Fibroblast of lung (primary cell): ENCODE measurements around the gene KLHDC4. TPM values are rescaled to one million over a fixed set of nuclear protein-coding genes. Genes with fewer than 3 reads are reported as not detected.

Source experiments
- DNase-seq, 2 donors: peaks; one replicate each; pipeline versions ENCODE4 v3.0.0 to v3.0.0-alpha.2; 2010; ENCODE audit warnings: low read depth in 2 of 2
- H2AFZ ChIP-seq: 2 replicates; pipeline ENCODE4 v1.5.1; 2012; ENCODE audit warnings: low read length, control low read depth, inconsistent platforms
- H3K27ac ChIP-seq: 2 replicates; pipeline ENCODE4 v1.5.1; 2011; ENCODE audit warnings: low read length, control low read depth; ENCODE audit not compliant: insufficient read depth
- H3K27me3 ChIP-seq: 2 replicates; pipeline ENCODE4 v1.5.1; 2011; ENCODE audit warnings: mild to moderate bottlenecking, low read length; ENCODE audit not compliant: control insufficient read depth, insufficient read depth
- H3K36me3 ChIP-seq: 2 replicates; pipeline ENCODE4 v1.5.1; 2011; ENCODE audit warnings: low read length; ENCODE audit not compliant: control insufficient read depth, insufficient read depth
- H3K4me1 ChIP-seq: 2 replicates; pipeline ENCODE4 v1.5.1; 2011; ENCODE audit warnings: low read length; ENCODE audit not compliant: control insufficient read depth, insufficient read depth; ENCODE audit errors: extremely low read depth
- H3K4me2 ChIP-seq: 2 replicates; pipeline ENCODE4 v1.5.1; 2011; ENCODE audit warnings: low read length, control low read depth; ENCODE audit not compliant: insufficient read depth; ENCODE audit errors: extremely low read depth
- H3K4me3 ChIP-seq, 4 experiments: fragments of 200-600 bp in 1 of 4; sonication (generic) in 1 of 4; replicated peaks in 1 of 4; 2 replicates each; pipeline ENCODE4 v1.5.1; 2011 to 2016; ENCODE audit warnings: low read length in 4 of 4, low read depth in 3 of 4, mild to moderate bottlenecking in 3 of 4, control low read depth in 2 of 4, inconsistent platforms in 1 of 4, mixed read lengths in 1 of 4; ENCODE audit not compliant: insufficient read depth in 1 of 4; ENCODE audit errors: control extremely low read depth in 1 of 4
- H3K79me2 ChIP-seq: 2 replicates; pipeline ENCODE4 v1.5.1; 2012; ENCODE audit warnings: mild to moderate bottlenecking, low read length, inconsistent platforms; ENCODE audit not compliant: control insufficient read depth, insufficient read depth
- H3K9ac ChIP-seq: 2 replicates; pipeline ENCODE4 v1.5.1; 2011; ENCODE audit warnings: mild to moderate bottlenecking, low read length, control low read depth; ENCODE audit not compliant: insufficient read depth
- H3K9me3 ChIP-seq: 2 replicates; pipeline ENCODE4 v1.5.1; 2012; ENCODE audit warnings: low read depth, low read length; ENCODE audit not compliant: control insufficient read depth, insufficient read depth
- H4K20me1 ChIP-seq: 2 replicates; pipeline ENCODE4 v1.5.1; 2011; ENCODE audit warnings: low read length; ENCODE audit not compliant: control insufficient read depth, insufficient read depth; ENCODE audit errors: extremely low read depth
- EZH2 ChIP-seq: IDR thresholded peaks from 2 replicates; pipeline ENCODE4 v1.5.1; 2012; ENCODE audit warnings: low read length, control low read depth, mild to moderate bottlenecking; ENCODE audit errors: missing control alignments
- polyA plus RNA-seq, 2 donors: library from polyadenylated mRNA; depleted of rRNA in 1 of 2; stranded (reverse) in 1 of 2; unstranded in 1 of 2; fragments of >200 nt; gene quantifications; 2 replicates each; pipeline ENCODE4 v1.2.1, GENCODE V29; 2011 to 2012; ENCODE audit warnings: missing spikeins in 1 of 2
- total RNA-seq: library from RNA; depleted of rRNA; stranded (reverse); fragments of >200 nt; gene quantifications from 2 replicates; pipeline ENCODE4 v1.2.1, GENCODE V29; 2014
- TF ChIP-seq, protein P1 (sequence below), 2 donors: IDR thresholded peaks in 1 of 2; conservative IDR thresholded peaks in 1 of 2; 1 replicate in 1 of 2; 2 replicates in 1 of 2; pipeline ENCODE4 v1.5.1; 2011 to 2012; ENCODE audit warnings: low read length in 2 of 2, control low read depth in 1 of 2, inconsistent platforms in 1 of 2, low read depth in 1 of 2, mild to moderate bottlenecking in 1 of 2

Gene KLHDC4
- total and polyA plus RNA-seq, 2 donors (not counting 1 experiment from before 2014, with no cell fraction given), result 7.3 to 17.8 TPM

DNA sequence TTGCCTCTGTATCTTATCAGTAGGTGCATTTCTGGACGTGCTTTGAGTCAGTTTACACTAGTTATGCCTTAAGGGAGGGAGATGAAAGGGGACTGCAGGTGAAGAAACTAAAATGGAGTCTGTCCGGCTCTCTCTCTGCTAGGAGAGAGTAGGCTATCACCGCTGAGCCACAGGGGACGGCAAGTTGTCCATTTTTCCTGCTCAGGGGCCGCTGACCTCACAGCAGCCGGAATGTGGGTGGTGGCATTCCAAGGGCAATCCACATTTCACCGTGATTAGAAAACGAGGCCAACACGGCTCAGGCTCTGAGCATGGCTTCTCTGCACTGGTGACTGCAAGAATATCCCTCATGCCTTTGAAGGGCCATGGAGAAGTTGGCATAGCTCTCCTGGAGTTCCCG is 19.0 kb upstream of the KLHDC4 start:
- H3K27me3 ChIP-seq, result no peaks in the 10 kb centered on the region
- no peaks in the 10 kb centered on the region for H3K79me2 ChIP-seq
- no peak overlapping the region for H3K4me3 ChIP-seq
- H3K9ac ChIP-seq, result no peak overlapping the region
- peaks cover 3% of the 10 kb centered on the region for H3K4me1 ChIP-seq
- DNase-seq, result peak in 1 of 2 donors; percentile 72
- H4K20me1 ChIP-seq, result no peaks in the 10 kb centered on the region
- no peak overlapping the region for H3K4me2 ChIP-seq
- TF ChIP-seq EZH2, result no peak
- TF ChIP-seq, protein P1, sequence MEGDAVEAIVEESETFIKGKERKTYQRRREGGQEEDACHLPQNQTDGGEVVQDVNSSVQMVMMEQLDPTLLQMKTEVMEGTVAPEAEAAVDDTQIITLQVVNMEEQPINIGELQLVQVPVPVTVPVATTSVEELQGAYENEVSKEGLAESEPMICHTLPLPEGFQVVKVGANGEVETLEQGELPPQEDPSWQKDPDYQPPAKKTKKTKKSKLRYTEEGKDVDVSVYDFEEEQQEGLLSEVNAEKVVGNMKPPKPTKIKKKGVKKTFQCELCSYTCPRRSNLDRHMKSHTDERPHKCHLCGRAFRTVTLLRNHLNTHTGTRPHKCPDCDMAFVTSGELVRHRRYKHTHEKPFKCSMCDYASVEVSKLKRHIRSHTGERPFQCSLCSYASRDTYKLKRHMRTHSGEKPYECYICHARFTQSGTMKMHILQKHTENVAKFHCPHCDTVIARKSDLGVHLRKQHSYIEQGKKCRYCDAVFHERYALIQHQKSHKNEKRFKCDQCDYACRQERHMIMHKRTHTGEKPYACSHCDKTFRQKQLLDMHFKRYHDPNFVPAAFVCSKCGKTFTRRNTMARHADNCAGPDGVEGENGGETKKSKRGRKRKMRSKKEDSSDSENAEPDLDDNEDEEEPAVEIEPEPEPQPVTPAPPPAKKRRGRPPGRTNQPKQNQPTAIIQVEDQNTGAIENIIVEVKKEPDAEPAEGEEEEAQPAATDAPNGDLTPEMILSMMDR (conservative IDR thresholded peaks at IDR 0.05 in 1 of 2, IDR thresholded peaks at IDR 0.05 in 1 of 2; ENCODE audit: low read depth in 1 of 2, low read length in 2 of 2), result no peak
- no peak overlapping the region for H3K27ac ChIP-seq
- no peaks in the 10 kb centered on the region for H3K36me3 ChIP-seq
- no peaks in the 10 kb centered on the region for H3K9me3 ChIP-seq
- H2AFZ ChIP-seq, result no peak overlapping the region

DNA sequence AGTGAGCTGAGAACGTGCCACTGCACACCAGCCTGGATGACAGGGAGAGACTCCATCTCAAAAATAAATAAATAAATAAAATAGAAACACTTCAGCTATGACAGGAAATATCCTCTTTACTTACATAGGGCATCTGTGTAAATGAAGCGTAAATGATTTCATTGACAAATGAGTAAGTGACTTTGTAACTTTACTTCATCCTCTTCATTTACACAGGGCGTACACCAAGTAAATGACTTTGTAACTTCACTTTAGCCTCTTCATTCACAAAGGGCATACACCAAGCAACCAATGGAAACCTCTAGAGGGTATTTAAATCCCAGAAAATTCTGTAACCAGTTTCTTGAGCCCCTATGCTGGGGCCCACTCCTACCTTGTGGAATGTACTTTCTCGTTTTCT is 16.2 kb upstream of the KLHDC4 start:
- H2AFZ ChIP-seq, result no peak overlapping the region
- TF ChIP-seq EZH2, result no peak
- TF ChIP-seq, protein P1 (conservative IDR thresholded peaks at IDR 0.05 in 1 of 2, IDR thresholded peaks at IDR 0.05 in 1 of 2; ENCODE audit: low read depth in 1 of 2, low read length in 2 of 2), result no peak
- H3K4me1 ChIP-seq, result peaks cover 10% of the 10 kb centered on the region

DNA sequence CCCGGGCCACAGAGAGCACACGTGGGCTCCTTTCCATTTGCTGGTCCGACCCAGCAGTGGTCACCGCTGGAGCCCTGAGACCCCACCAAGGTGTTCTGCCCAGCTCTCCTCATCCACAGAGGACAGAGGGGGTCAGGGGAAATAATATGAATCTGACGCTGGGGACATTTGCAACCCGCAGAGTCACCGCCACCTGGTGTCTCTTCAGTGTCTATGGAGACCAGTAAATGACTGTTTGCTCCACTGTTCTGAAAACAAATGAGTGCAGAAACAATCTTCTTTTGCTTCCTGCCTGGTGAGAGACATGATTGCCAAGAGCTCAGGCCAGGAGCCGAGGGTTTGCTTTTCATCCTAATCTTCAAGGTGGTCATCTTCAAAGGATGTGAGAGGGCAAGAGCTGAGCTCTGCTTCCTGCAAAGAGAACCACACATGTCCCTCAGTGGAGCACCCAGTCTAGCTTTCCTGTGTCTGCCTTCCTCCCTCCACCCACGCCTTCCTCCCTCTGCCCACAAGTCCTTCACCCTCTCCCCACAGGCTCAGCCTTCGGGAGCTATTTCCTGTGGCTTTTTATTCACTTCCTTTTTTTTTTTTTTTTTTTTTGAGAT is 14.7 kb upstream of the KLHDC4 start:
- no peak overlapping the region for H3K9ac ChIP-seq
- no peaks in the 10 kb centered on the region for H3K79me2 ChIP-seq
- TF ChIP-seq, protein P1 (conservative IDR thresholded peaks at IDR 0.05 in 1 of 2, IDR thresholded peaks at IDR 0.05 in 1 of 2; ENCODE audit: low read depth in 1 of 2, low read length in 2 of 2), result no peak
- no peak for TF ChIP-seq EZH2
- H4K20me1 ChIP-seq, result no peaks in the 10 kb centered on the region
- H3K27me3 ChIP-seq, result no peaks in the 10 kb centered on the region
- DNase-seq, result peak in 1 of 2 donors; percentile 79
- H3K27ac ChIP-seq, result no peak overlapping the region
- H3K4me1 ChIP-seq, result peaks cover 10% of the 10 kb centered on the region
- H3K9me3 ChIP-seq, result no peaks in the 10 kb centered on the region
- H3K4me2 ChIP-seq, result no peak overlapping the region
- H2AFZ ChIP-seq, result peak overlapping the region; percentile 90
- no peaks in the 10 kb centered on the region for H3K36me3 ChIP-seq
- no peak overlapping the region for H3K4me3 ChIP-seq

More for the DNA sequence above, 16.2 kb upstream of the KLHDC4 start:
- H3K9me3 ChIP-seq, result no peaks in the 10 kb centered on the region
- no peaks in the 10 kb centered on the region for H3K27me3 ChIP-seq
- no peaks in the 10 kb centered on the region for H3K79me2 ChIP-seq
- H3K27ac ChIP-seq, result no peak overlapping the region
- no peak overlapping the region for H3K4me3 ChIP-seq
- H3K4me2 ChIP-seq, result no peak overlapping the region
- H3K9ac ChIP-seq, result no peak overlapping the region
- DNase-seq, result no peak
- H4K20me1 ChIP-seq, result no peaks in the 10 kb centered on the region
- H3K36me3 ChIP-seq, result no peaks in the 10 kb centered on the region
